Activated T-cell treated with anti-CD3 and anti-CD28 coated beads for 4 hours (primary cell): ENCODE data around the gene ANKAR.
A peak's percentile ranks its signal among the peaks of the same experiment; 100 is the strongest.
"Not testable (repeated sequence)": the region's sequence is repeated elsewhere in the genome, so short reads cannot be mapped to it uniquely, and the experiment has no call there.

Source experiments
- DNase-seq: peaks from one replicate; pipeline ENCODE4 v3.0.0-alpha.2; 2020

Gene ANKAR

GRCh38 chr2:189661148-189661956, 13.1 kb upstream of the ANKAR start, which contains the start of gene ASNSD1:
Gene ASNSD1, plus strand, starts transcription at chr2:189661459. Its CDS starts 4,674 bp downstream, at chr2:189666133.
- DNase-seq: peak; percentile 97

GRCh38 chr2:189661957-189662321, 12.5 kb upstream of the ANKAR start:
- DNase-seq: no peak

- no peak for DNase-seq
These were observed 11.7 kb upstream of the ANKAR start for GRCh38 chr2:189662669-189663226.

DNA sequence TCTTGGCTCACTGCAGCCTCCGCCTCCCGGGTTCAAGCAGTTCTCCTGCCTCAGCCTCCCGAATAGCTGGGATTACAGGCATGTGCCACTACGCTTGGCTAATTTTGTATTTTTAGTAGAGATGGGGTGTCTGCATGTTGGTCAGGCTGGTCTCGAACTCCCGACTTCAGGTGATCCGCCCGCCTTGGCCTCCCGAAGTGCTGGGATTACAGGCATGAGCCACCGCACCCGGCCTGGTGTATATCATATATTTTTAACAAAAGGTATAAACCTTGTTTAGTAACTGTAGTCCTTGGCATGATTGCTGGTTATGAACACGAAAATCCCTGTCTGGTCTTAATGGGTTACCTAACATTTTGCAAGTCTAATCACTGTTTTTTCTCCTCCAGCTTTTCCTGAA, 11.2 kb upstream of the ANKAR start:
- not testable (repeated sequence) for DNase-seq

GRCh38 chr2:189669913-189670312, 4.6 kb upstream of the ANKAR start:
- DNase-seq: no peak

- no peak for DNase-seq
These were observed 653 bp upstream of the ANKAR start for GRCh38 chr2:189673661-189674373.

DNA sequence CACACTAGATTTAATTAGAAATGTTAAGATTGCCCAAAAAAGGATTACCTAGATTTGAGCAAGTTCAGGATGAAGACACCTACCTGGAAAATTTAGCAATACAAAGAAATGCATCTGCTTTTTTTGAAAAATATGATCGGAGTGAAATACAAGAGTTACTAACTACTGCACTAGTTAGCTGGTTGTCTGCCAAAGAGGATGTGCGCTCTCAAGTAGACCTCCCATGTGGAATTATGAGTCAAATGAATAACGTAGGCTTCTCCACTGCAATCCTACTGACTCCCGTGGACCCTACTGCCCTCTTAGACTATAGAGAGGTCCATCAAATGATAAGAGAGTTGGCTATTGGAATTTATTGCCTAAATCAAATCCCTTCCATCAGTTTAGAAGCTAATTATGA, 2.0 kb downstream of the ANKAR start:
- no peak for DNase-seq

DNA sequence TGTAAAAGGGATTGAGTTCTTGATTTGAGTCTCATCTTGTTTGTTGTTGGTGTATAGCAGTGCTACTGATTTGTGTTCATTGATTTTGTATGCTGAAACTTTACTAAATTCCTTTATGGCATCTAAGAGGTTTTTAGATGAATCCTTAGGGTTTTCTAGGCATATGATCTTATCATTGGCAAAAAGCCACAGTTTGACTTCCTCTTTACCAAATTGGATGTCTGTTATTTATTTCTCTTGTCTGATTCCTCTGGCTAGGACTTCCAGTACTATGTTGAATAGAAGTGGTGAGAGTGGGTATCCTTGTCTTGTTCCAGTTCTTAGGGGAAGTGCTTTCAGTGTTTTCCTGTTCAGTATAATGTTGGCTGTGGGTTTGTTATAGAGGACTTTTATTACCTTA, 4.8 kb downstream of the ANKAR start:
- no peak for DNase-seq

DNA sequence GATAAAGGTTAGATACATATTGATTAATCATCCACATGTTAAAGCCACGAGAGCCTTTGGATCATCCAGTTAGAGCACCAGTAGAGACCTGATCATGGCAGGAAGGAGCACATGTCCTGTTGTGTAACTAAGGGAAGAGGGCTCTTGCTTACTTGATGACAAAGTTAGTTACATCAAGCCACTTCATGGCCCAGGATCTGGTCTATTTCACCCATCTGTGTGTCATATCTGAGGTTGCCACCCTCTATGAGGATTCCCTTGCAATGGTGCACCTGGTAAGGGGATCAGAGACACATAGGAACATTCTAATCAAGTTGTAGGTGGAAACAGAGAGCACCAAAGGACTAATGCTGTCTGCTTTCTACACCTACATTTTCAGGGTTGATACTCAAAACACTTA, 6.7 kb downstream of the ANKAR start:
- DNase-seq: no peak

GRCh38 chr2:189681903-189682302, 7.4 kb downstream of the ANKAR start:
- no peak for DNase-seq

- no peak for DNase-seq
These were observed 8.9 kb downstream of the ANKAR start for GRCh38 chr2:189683348-189683747.

GRCh38 chr2:189684811-189685210, 10.3 kb downstream of the ANKAR start:
- DNase-seq: no peak

GRCh38 chr2:189685540-189686229, 11.2 kb downstream of the ANKAR start:
- DNase-seq: no peak

DNA sequence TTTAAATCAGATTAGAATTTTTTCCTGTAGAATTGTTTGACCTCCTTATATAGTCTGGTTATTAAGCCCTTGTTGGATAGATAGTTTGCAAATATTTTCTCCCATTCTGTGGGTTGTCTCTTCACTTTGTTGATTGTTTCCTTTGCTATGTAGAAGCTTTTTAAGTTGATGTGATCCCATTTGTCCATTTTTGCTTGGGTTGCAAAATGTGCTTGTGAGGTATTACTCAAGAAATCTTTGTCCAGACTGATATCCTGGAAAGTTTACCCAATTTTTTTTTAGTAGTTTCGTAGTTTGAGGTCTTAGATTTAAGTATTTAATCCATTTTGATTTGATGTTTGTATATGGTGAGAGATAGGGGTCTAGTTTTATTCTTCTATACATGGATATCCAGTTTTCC, 13.3 kb downstream of the ANKAR start:
- not testable (repeated sequence) for DNase-seq

DNA sequence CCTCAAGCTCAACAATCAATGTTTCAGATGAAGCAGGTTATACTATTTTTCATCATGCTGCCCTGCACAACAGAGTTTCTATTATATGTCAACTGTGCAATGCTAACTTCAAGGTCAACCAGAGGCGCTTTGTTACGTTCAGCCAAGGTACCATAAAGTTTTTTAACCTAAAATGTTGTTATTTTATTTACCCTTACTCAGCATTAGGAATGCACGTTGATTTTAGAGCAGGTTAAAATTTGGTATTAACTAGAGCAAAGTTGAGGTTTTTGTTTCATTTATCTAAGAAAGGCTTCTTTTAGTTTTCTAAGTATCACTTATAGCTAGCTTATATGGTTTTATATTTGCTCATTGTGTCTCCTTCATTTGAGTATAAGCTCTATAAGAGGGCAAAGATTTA, 21.8 kb downstream of the ANKAR start:
- no peak for DNase-seq

DNA sequence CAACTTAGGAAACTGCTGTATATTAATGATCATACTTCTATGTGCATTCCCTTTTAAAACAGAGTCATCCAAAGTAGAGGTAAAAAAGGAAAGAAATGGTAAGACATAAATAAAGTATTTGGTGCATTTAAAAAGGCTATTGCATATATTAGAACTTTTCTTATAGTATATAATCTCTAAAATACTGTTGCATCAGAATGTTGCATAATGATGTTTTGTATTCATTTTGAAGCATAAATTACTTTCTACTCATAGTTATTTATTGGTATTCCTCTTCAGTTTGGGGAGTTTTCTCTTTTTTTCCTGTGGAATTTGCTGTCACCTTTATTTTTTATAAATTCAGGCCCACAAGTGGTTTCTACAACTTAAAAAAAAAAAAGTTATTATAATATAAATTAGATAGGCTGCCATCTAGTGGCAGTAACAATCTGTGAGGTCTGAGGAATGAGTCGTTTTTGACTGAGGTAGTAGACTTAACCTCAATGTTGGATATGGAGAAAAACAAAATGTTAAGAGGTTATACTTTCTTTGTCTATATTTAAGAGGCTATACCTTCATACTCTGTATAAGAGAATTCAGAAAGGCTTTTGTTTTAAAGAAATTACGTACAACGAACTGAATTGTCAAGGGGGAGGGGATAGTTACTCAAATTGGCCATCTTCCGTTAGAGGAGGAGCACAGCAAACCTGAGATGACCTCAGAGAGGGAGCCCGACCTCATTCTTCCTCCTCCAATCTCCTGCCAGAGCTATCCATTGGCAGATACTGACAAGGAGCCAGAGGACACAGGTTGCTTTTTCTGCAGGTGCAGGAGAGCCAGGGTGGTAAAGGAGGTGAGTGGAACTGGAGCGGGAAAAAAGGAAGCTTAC, 23.8 kb downstream of the ANKAR start:
- DNase-seq: peak; percentile 32

DNA sequence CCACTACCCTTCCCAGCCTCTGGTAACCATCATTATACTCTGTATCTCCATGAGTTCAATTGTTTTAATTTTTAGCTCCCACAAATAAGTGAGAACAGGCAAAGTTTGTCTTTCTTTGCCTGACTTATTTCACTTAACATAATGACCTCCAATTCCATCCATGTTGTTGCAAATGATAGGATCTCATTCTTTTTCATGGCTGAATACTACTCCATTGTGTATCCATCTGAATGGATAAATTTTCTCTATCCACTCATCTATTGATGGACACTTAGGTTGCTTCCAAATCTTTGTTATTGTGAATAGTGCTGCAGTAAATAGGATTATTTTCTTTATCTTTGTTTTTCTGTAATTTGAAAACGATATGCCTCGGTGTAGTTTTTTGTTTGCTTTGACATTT, 26.2 kb downstream of the ANKAR start:
- no peak for DNase-seq

DNA sequence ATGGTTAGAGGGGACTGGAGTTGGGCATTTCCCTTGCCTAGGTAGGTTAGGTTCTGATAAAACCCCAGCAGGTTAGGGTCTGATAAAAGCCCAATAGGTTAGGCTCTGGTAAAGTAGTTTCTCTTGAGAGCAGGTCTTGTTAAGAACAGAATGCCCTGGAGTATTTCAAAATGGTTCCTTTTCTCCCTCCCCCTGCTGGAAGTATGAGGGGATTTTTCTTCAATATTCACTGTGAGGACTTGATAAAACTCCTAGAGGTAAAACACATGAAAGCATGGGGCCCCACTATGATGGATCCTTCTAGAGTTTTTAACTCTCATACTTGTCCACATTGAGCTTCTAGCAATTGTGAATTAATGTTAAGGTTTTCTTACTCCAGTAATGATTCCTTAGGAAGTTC, 27.6 kb downstream of the ANKAR start:
- DNase-seq: no peak

- DNase-seq: no peak
These were observed 35.2 kb downstream of the ANKAR start for GRCh38 chr2:189709501-189710221.

GRCh38 chr2:189717593-189717992, 43.1 kb downstream of the ANKAR start:
- not testable (repeated sequence) for DNase-seq

DNA sequence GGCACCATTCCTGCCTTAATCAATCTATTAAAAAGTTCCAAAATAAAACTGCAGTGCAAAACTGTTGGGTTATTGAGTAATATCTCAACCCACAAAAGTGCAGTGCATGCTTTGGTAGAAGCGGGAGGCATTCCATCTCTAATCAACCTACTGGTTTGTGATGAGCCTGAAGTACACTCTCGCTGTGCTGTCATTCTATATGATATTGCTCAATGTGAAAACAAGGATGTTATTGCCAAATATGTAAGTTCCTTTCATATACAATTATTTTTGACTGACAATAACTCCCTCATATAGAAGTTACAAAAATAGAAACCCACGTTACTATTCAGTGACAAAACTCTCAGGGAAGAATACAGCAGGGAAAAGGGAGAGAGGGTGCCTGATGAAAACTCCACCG, 45.1 kb downstream of the ANKAR start:
- no peak for DNase-seq

GRCh38 chr2:189723192-189723591, 48.7 kb downstream of the ANKAR start:
- no peak for DNase-seq
